Kidney (tissue), 11 donors: Measurements from ENCODE around the gene DTX2. TPM values are rescaled to one million over a fixed set of nuclear protein-coding genes. Genes with fewer than 3 reads are reported as not detected.
"Not testable (repeated sequence)": the region's sequence is repeated elsewhere in the genome, so short reads cannot be mapped to it uniquely, and the experiment has no call there.

Experiments
- DNase-seq, 5 donors: peaks; one replicate each; pipeline ENCODE4 v3.0.0-alpha.2; 2013 to 2020
- FAIRE-seq: peaks from 2 replicates; lab custom pipeline; 2012; peaks lifted over from hg19 to GRCh38; lab: Jason Lieb, UNC
- H3K27ac ChIP-seq, 2 donors: one replicate each; pipeline ENCODE4 v1.7.0; 2013; ENCODE audit warnings: low read depth in 2 of 2, low read length in 2 of 2, inconsistent platforms in 1 of 2
- H3K27me3 ChIP-seq: one replicate; pipeline ENCODE4 v1.7.1; 2013; ENCODE audit warnings: low read length, inconsistent platforms; ENCODE audit not compliant: control insufficient read depth, insufficient read depth
- H3K36me3 ChIP-seq, 3 donors: one replicate each; pipeline versions ENCODE4 v1.7.0 to v1.7.1; 2013; ENCODE audit warnings: low read length in 3 of 3, control low read depth in 1 of 3, inconsistent platforms in 1 of 3; ENCODE audit not compliant: insufficient read depth in 3 of 3, control insufficient read depth in 2 of 3
- H3K4me1 ChIP-seq, 3 donors: one replicate each; pipeline versions ENCODE4 v1.7.0 to v1.7.1; 2013; ENCODE audit warnings: low read length in 3 of 3, inconsistent platforms in 1 of 3, low read depth in 1 of 3; ENCODE audit not compliant: control insufficient read depth in 2 of 3, insufficient read depth in 2 of 3
- H3K4me3 ChIP-seq, 3 donors: one replicate each; pipeline versions ENCODE4 v1.7.0 to v1.8.1; 2013; ENCODE audit warnings: low read length in 3 of 3, control low read depth in 1 of 3, inconsistent platforms in 1 of 3
- H3K9ac ChIP-seq, 3 donors: one replicate each; pipeline versions ENCODE4 v1.7.0 to v1.7.1; 2013; ENCODE audit warnings: low read length in 3 of 3, control low read depth in 1 of 3, inconsistent platforms in 1 of 3
- H3K9me3 ChIP-seq, 3 donors: one replicate each; pipeline versions ENCODE4 v1.7.0 to v1.7.1; 2013; ENCODE audit warnings: low read length in 3 of 3, control low read depth in 1 of 3, inconsistent platforms in 1 of 3; ENCODE audit not compliant: control insufficient read depth in 2 of 3, insufficient read depth in 1 of 3
- intact Hi-C: fragments of 100-400 bp; cut with DNase I; formaldehyde crosslinking; loops from one replicate; pipeline ENCODE4 v1.11.1; 2022
- polyA plus RNA-seq: library from polyadenylated mRNA; stranded (reverse); fragments of 350-450 nt; fragmentation: Illumina TruSeq; extraction: RNeasy Lipid Tissue Mini Kit (QIAGEN cat#74804); gene quantifications from one replicate; pipeline ENCODE4 v1.2.3, GENCODE V29; 2014; ENCODE audit warnings: low read depth, low replicate concordance; ENCODE audit not compliant: insufficient read depth
- total RNA-seq: library from RNA; stranded (reverse); fragmentation: NEBNext Ultra II Directional; extraction: Animal tissue kit (Norgen Biotek cat#: 25700); gene quantifications from one replicate; pipeline ENCODE4 v1.2.1, GENCODE V29; 2021
- donor health status: control.
- donor health status: control.
- donor health status: DM: yes; HTN: yes; CAD: no.
- donor health status: Normal renal cell carcinoma (clear cell type).

The DTX2 gene
- total and polyA plus RNA-seq, 2 donors from 2014 or later: 8.1 to 21.6 TPM

DNA sequence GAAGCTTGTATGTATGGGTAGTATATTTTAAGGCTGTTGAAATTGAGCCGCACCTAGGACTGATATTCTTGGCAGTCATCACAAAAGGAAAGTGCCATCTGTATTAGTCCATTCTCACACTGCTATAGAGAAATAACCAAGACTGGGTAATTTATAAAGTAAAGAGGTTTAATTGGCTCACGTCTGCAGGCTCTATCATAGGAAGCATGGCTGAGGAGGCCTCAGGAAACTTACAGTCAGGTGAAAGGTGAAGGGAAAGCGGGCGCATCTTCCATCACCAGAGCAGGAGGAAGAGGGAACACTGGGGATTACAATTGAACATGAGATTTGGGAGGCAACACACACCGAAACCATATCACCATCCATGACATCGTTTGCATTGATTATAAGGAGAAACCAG, 90.5 kb downstream of the DTX2 start:
- H3K4me3 ChIP-seq, DNase-seq, H3K9me3 ChIP-seq, FAIRE-seq, H3K27me3 ChIP-seq, intact Hi-C loops, H3K36me3 ChIP-seq, H3K9ac ChIP-seq, H3K4me1 ChIP-seq, H3K27ac ChIP-seq: not testable (repeated sequence)

Other genes with a start within 250 kb of the DTX2 start
- gene HSPB1, start 159.0 kb upstream of the DTX2 start, total RNA-seq: 1,012 TPM
- 1,561 TPM for gene HSPB1, start 159.0 kb upstream of the DTX2 start, polyA plus RNA-seq
- gene YWHAG, start 102.7 kb upstream of the DTX2 start, total RNA-seq: 94.2 TPM
- gene YWHAG, start 102.7 kb upstream of the DTX2 start, polyA plus RNA-seq: 45.4 TPM
- gene SSC4D, start 52.0 kb upstream of the DTX2 start, total RNA-seq: 2.1 TPM
- 12.9 TPM for gene SSC4D, start 52.0 kb upstream of the DTX2 start, polyA plus RNA-seq
- 17.5 TPM for gene ZP3, start 36.8 kb upstream of the DTX2 start, total RNA-seq
- 2.8 TPM for gene ZP3, start 36.8 kb upstream of the DTX2 start, polyA plus RNA-seq
- gene UPK3B, start 48.8 kb downstream of the DTX2 start, total RNA-seq: 1.9 TPM
- gene UPK3B, start 48.8 kb downstream of the DTX2 start, polyA plus RNA-seq: 0.15 TPM
- gene SPDYE16, start 81.6 kb downstream of the DTX2 start, total RNA-seq: 0.31 TPM
- gene SPDYE16, start 81.6 kb downstream of the DTX2 start, polyA plus RNA-seq: not detected
- 23.5 TPM for gene POMZP3, start 165.6 kb downstream of the DTX2 start, total RNA-seq
- gene POMZP3, start 165.6 kb downstream of the DTX2 start, polyA plus RNA-seq: 13.9 TPM